Activated CD4-positive, alpha-beta memory T cell treated with anti-CD3 and anti-CD28 coated beads, Interleukin-2, amount 10 ng/mL, durations not matched to agents 7 days and 5 days (primary cell): ENCODE measurements around the gene DCDC2. TPM values are rescaled to one million over a fixed set of nuclear protein-coding genes. Genes with fewer than 3 reads are reported as not detected.
"Not testable (repeated sequence)": the region's sequence is repeated elsewhere in the genome, so short reads cannot be mapped to it uniquely, and the experiment has no call there.

ENCODE experiments used
- CTCF ChIA-PET: fragments of 350-600 bp; sonication (Branson Sonifier 250); formaldehyde crosslinking; loops from one replicate; lab custom pipeline; 2021; ENCODE audit warnings: antibody characterized with exemption, inconsistent platforms; lab: Charles Lee
- POLR2A ChIA-PET: fragments of 350-600 bp; sonication (Branson Sonifier 250); formaldehyde crosslinking; loops from one replicate; lab custom pipeline; 2021; ENCODE audit warnings: antibody characterized with exemption; lab: Charles Lee
- DNase-seq: peaks from one replicate; pipeline ENCODE4 v3.0.0-alpha.2; 2020
- H3K27ac Mint-ChIP-seq: one replicate; pipeline ENCODE4 v1.8.0; 2021; ENCODE audit warnings: mild to moderate bottlenecking, mixed read lengths
- H3K27me3 Mint-ChIP-seq: one replicate; pipeline ENCODE4 v1.8.0; 2021; ENCODE audit warnings: mixed read lengths
- H3K36me3 Mint-ChIP-seq: one replicate; pipeline ENCODE4 v1.8.0; 2021; ENCODE audit warnings: low read depth, mixed read lengths
- H3K4me1 Mint-ChIP-seq: one replicate; pipeline ENCODE4 v1.8.0; 2021; ENCODE audit warnings: mixed read lengths
- H3K4me3 Mint-ChIP-seq: one replicate; pipeline ENCODE4 v1.8.0; 2021; ENCODE audit warnings: mild to moderate bottlenecking, mixed read lengths
- H3K9me3 Mint-ChIP-seq: one replicate; pipeline ENCODE4 v1.8.0; 2021; ENCODE audit warnings: mixed read lengths
- total RNA-seq, 2 experiments: library from RNA; stranded (reverse); gene quantifications; one replicate each; pipeline ENCODE4 v1.2.3, GENCODE V29; 2021

DCDC2 gene
- total RNA-seq, 2 experiments from 2014 or later = not detected

DNA sequence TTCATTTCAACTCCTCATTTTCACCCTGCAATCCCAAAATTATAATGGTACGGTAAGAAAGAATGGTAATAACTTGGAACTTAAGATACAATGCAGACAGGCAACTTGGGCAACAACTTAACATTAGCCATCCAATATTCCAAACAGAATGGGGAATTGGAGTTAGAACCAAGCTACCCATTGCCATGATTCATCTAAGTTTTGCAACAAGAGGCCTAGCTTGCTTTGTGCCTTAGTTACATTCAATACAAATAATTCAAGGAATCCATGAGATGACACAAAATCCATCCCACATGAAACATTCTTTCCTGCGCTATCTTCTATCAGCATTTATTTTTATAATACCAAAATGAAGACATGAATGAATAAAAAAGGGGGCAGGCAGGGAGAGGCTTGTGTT is 28.4 kb downstream of the DCDC2 start:
- POLR2A ChIA-PET = no interaction called here
- no peak for DNase-seq
- H3K36me3 Mint-ChIP-seq = no peaks in the 10 kb centered on the region
- no peaks in the 10 kb centered on the region for H3K4me1 Mint-ChIP-seq
- CTCF ChIA-PET = no interaction called here
- H3K4me3 Mint-ChIP-seq = no peak overlapping the region
- H3K9me3 Mint-ChIP-seq = no peaks in the 10 kb centered on the region
- no peak overlapping the region for H3K27ac Mint-ChIP-seq
- H3K27me3 Mint-ChIP-seq = peaks cover 7% of the 10 kb centered on the region

- no peak for DNase-seq
- ChIA-PET CTCF (no interaction called here), POLR2A (no interaction called here)
- Mint-ChIP-seq H3K9me3 (no peaks in the 10 kb centered on the region), H3K4me1 (no peaks in the 10 kb centered on the region), H3K27ac (no peak overlapping the region), H3K36me3 (no peaks in the 10 kb centered on the region), H3K27me3 (peaks cover 7% of the 10 kb centered on the region), H3K4me3 (no peak overlapping the region)
These were observed 28.8 kb downstream of the DCDC2 start for GRCh38 chr6:24329022-24329421.

GRCh38 chr6:24327756-24328155 is 30.1 kb downstream of the DCDC2 start:
- no peak overlapping the region for H3K4me3 Mint-ChIP-seq
- H3K4me1 Mint-ChIP-seq = no peaks in the 10 kb centered on the region
- no peaks in the 10 kb centered on the region for H3K36me3 Mint-ChIP-seq
- no peaks in the 10 kb centered on the region for H3K9me3 Mint-ChIP-seq
- POLR2A ChIA-PET = no interaction called here
- H3K27me3 Mint-ChIP-seq = peaks cover 9% of the 10 kb centered on the region
- no peak overlapping the region for H3K27ac Mint-ChIP-seq
- no peak for DNase-seq
- CTCF ChIA-PET = no interaction called here

DNA sequence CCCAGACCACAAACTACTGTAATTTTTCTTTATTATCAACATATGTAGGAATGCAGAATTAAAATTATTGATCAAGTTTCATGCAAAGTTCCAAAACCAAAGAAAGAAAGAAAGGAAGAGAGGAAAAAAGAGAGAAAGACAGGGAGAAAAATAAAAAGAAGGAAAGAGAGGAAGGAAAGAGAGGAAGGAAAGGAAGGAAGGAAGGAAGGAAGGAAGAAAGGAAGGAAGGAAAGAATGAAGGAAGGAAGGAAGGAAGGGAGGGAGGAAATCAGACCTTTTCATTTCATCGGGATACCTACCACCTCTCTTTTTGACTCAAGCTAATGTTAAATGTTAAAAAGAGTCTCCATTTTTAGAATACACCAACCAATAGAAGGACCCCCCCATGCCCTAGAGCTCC is 31.9 kb downstream of the DCDC2 start:
- DNase-seq = no peak
- Mint-ChIP-seq H3K27ac (no peak overlapping the region), H3K4me1 (no peaks in the 10 kb centered on the region), H3K9me3 (no peaks in the 10 kb centered on the region), H3K27me3 (peaks cover 16% of the 10 kb centered on the region), H3K4me3 (no peak overlapping the region), H3K36me3 (no peaks in the 10 kb centered on the region)
- ChIA-PET POLR2A (no interaction called here), CTCF (no interaction called here)

- Mint-ChIP-seq H3K36me3 (no peaks in the 10 kb centered on the region), H3K27ac (no peak overlapping the region), H3K9me3 (no peaks in the 10 kb centered on the region), H3K4me3 (no peak overlapping the region), H3K27me3 (peaks cover 16% of the 10 kb centered on the region), H3K4me1 (no peaks in the 10 kb centered on the region)
- DNase-seq = no peak
- CTCF ChIA-PET = no interaction called here
- POLR2A ChIA-PET = no interaction called here
These were observed 33.2 kb downstream of the DCDC2 start for GRCh38 chr6:24324617-24325016.

DNA sequence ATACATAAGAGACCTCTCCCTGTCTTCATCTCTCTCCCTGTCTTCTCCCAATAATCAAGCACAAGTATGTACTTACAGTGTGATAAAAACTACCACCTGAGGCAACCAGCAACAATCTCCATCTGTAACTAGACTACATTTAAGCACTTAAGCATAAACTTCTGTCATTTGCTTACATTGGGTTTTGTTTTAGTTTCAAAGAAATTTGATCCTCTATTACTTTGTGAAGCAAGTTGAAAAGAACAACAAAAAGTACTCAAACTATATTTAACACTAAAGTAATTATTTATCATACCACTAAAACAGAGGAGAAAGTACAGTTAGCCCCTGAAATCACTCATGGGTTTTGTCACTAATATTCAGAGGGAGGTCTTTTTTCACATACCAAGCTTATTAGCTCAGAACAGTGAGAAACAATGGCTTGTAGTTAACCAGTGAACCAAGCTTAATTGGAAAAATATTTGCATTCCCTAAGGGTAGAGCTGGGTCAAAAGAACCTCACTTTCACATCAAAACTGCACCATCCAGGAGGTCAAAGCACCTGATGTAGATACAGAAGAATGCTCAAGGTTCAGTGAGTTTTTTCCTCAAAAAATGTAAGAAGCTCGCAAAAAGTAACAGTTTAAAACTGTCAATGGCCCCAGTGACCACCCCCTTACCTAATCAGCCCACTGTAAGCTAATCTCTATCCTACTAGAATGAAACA is 34.1 kb downstream of the DCDC2 start:
- H3K27me3 Mint-ChIP-seq = peaks cover 18% of the 10 kb centered on the region

GRCh38 chr6:24322924-24323323 is 34.9 kb downstream of the DCDC2 start:
- Mint-ChIP-seq H3K9me3 (no peaks in the 10 kb centered on the region), H3K27ac (no peak overlapping the region), H3K36me3 (no peaks in the 10 kb centered on the region), H3K27me3 (peaks cover 19% of the 10 kb centered on the region), H3K4me3 (no peak overlapping the region), H3K4me1 (no peaks in the 10 kb centered on the region)
- no peak for DNase-seq
- ChIA-PET CTCF (no interaction called here), POLR2A (no interaction called here)

More for the DNA sequence above, 34.1 kb downstream of the DCDC2 start:
- no peak for DNase-seq
- no peaks in the 10 kb centered on the region for H3K36me3 Mint-ChIP-seq
- no peaks in the 10 kb centered on the region for H3K4me1 Mint-ChIP-seq
- ChIA-PET CTCF (no interaction called here), POLR2A (no interaction called here)
- H3K9me3 Mint-ChIP-seq = no peaks in the 10 kb centered on the region
- no peak overlapping the region for H3K4me3 Mint-ChIP-seq
- no peak overlapping the region for H3K27ac Mint-ChIP-seq

DNA sequence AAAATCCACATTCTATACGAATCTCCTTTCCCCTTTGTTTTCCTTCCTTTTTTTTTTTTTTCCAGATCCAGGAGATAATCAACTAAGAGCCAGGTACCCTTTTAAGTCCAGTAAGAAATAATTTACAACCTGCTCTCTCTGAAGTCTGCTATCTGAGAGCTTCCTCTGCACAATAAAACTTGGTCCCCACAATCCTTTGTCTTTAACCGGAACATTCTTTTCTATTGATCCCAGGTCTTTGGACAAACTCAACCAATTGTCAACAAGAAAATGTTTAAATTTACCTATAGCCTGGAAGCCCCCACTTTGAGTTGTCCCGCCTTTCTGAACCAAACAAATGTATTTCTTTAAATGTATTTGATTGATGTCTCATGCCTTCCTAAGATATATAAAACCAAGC is 35.4 kb downstream of the DCDC2 start:
- H3K27me3 Mint-ChIP-seq = peaks cover 21% of the 10 kb centered on the region
- H3K27ac Mint-ChIP-seq, H3K9me3 Mint-ChIP-seq, H3K36me3 Mint-ChIP-seq, POLR2A ChIA-PET, DNase-seq, H3K4me3 Mint-ChIP-seq, CTCF ChIA-PET, H3K4me1 Mint-ChIP-seq: not testable (repeated sequence)

DNA sequence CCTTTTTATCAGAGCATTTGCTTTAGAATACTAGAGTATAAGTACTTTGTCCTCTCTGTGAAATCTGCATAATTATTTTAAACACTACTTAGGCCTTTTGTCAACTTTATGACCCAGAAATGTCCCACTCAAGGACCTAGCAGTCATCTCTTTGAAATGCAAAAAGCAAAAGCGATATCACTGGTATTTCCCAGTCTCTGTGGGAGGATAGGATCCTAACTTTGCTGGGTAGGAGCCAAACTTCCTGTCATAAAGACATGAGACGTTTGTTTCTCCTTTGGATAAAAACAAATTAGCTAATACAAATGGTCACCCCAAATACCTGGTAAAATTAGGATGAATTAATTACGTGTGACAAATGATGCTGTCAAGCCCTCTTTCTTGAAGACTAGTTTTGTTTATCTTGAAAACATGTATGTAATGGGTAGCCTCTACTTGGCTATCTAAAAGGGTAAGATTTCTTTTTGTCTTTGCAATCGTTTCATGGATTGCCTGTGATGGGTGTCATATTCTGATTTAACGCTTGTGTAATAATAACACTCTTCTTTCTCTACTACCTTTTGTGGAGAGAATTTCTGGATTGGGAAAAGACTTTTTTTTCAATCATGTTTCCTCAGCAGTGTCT is 36.2 kb downstream of the DCDC2 start:
- Mint-ChIP-seq H3K4me1 (no peaks in the 10 kb centered on the region), H3K4me3 (no peak overlapping the region), H3K27me3 (peaks cover 21% of the 10 kb centered on the region), H3K36me3 (no peaks in the 10 kb centered on the region), H3K9me3 (no peaks in the 10 kb centered on the region), H3K27ac (no peak overlapping the region)
- ChIA-PET POLR2A (no interaction called here), CTCF (no interaction called here)
- DNase-seq = no peak

GRCh38 chr6:24313251-24314141 is 44.4 kb downstream of the DCDC2 start:
- ChIA-PET POLR2A (no interaction called here), CTCF (interaction anchor here (1.5 kb wide), 1 partner anchor 30 kb away, joined by 3 read pairs; no protein-coding TSS in a partner anchor)
- Mint-ChIP-seq H3K27ac (no peak overlapping the region), H3K4me1 (no peaks in the 10 kb centered on the region), H3K9me3 (no peaks in the 10 kb centered on the region), H3K36me3 (no peaks in the 10 kb centered on the region), H3K4me3 (no peak overlapping the region), H3K27me3 (peaks cover 29% of the 10 kb centered on the region)
- no peak for DNase-seq

GRCh38 chr6:24311775-24312174 is 46.1 kb downstream of the DCDC2 start:
- H3K9me3 Mint-ChIP-seq, DNase-seq: not testable (repeated sequence)

GRCh38 chr6:24307881-24308280 is 50.0 kb downstream of the DCDC2 start:
- CTCF ChIA-PET = no interaction called here
- Mint-ChIP-seq H3K27ac (no peak overlapping the region), H3K27me3 (peaks cover 24% of the 10 kb centered on the region), H3K36me3 (no peaks in the 10 kb centered on the region), H3K9me3 (no peaks in the 10 kb centered on the region), H3K4me3 (no peak overlapping the region), H3K4me1 (no peaks in the 10 kb centered on the region)
- POLR2A ChIA-PET = no interaction called here
- no peak for DNase-seq

More at GRCh38 chr6:24311775-24312174, 46.1 kb downstream of the DCDC2 start:
- H3K36me3 Mint-ChIP-seq, H3K27ac Mint-ChIP-seq, H3K4me1 Mint-ChIP-seq, H3K4me3 Mint-ChIP-seq, POLR2A ChIA-PET: not testable (repeated sequence)
- CTCF ChIA-PET = interaction anchor here (1.5 kb wide), 1 partner anchor 28 kb away, joined by 3 read pairs; no protein-coding TSS in a partner anchor
- peaks cover 30% of the 10 kb centered on the region for H3K27me3 Mint-ChIP-seq

DNA sequence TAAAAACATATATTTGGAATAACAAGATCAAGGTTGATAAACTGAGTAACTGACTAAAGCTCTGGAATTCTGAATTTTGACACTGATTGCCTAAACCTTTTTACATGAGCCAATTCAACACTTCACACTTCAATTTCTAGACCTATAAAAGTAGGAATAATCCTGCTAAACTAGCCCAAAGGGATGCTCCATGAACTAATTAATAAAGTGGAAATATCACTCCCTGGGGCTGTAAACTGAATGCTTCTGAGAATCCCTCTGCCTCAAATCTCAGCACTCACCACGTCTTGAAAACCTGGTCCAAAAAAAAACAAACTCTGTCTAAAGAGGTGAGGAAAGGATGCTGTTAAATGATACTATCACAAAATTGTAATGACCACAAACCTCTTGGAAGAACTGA is 50.9 kb downstream of the DCDC2 start:
- DNase-seq = no peak
- Mint-ChIP-seq H3K4me3 (no peak overlapping the region), H3K4me1 (no peaks in the 10 kb centered on the region), H3K36me3 (no peaks in the 10 kb centered on the region), H3K27ac (no peak overlapping the region), H3K27me3 (peaks cover 22% of the 10 kb centered on the region), H3K9me3 (no peaks in the 10 kb centered on the region)
- ChIA-PET CTCF (no interaction called here), POLR2A (no interaction called here)
